Rectal smooth muscle tissue (tissue), 1 donor: ENCODE results near the gene PRELID2.

ENCODE experiments used
- H3K27ac ChIP-seq: one replicate; pipeline ENCODE4 v1.7.0; 2013; ENCODE audit warnings: low read depth, low read length, inconsistent platforms
- H3K27me3 ChIP-seq: one replicate; pipeline ENCODE4 v1.7.0; 2013; ENCODE audit warnings: low read length; ENCODE audit not compliant: control insufficient read depth, insufficient read depth
- H3K36me3 ChIP-seq: one replicate; pipeline ENCODE4 v1.7.0; 2013; ENCODE audit warnings: low read length; ENCODE audit not compliant: control insufficient read depth, insufficient read depth
- H3K4me1 ChIP-seq: one replicate; pipeline ENCODE4 v1.7.0; 2013; ENCODE audit warnings: low read length; ENCODE audit not compliant: control insufficient read depth, insufficient read depth
- H3K4me3 ChIP-seq: one replicate; pipeline ENCODE4 v1.7.0; 2013; ENCODE audit warnings: low read length
- H3K9ac ChIP-seq: one replicate; pipeline ENCODE4 v1.7.0; 2013; ENCODE audit warnings: low read length

PRELID2 gene

GRCh38 chr5:145834554-145834916, 607 bp downstream of the PRELID2 start:
- Histone ChIP-seq H3K27ac (peak overlapping the region; percentile 69), H3K4me1 (no peaks in the 10 kb centered on the region), H3K4me3 (peak overlapping the region; percentile 95), H3K9ac (peak overlapping the region; percentile 67), H3K27me3 (no peaks in the 10 kb centered on the region), H3K36me3 (no peaks in the 10 kb centered on the region)

DNA sequence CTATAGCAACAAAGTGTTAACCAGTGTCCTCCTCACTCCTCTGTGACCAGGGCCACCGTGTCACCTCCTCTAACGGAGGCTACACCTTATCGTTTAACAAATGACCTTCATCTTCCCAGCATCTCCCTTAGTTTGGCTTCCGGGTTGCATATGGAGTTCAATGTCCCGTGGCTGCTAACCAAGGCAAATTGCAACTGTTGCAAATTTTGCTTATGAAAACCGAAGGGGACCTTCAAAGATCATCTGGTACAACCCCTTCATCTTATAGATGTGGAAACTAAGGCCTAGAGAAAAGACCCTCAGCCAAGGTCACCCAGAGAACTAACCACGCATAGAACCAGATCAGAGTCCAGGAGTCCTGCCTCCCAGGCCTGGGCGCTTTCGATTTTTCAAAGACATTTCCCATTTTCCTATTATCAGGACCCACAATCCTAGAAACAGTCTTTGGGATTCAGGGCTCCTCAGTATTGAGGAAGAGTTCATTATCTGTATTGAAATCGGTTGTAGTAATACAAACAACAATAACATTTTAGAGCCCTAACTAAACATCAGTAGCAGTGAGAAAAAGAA, 1.4 kb downstream of the PRELID2 start:
- H3K4me1 ChIP-seq = no peaks in the 10 kb centered on the region
- peak overlapping the region; percentile 10 for H3K4me3 ChIP-seq
- no peaks in the 10 kb centered on the region for H3K36me3 ChIP-seq
- no peak overlapping the region for H3K9ac ChIP-seq
- H3K27me3 ChIP-seq = no peaks in the 10 kb centered on the region
- no peak overlapping the region for H3K27ac ChIP-seq

DNA sequence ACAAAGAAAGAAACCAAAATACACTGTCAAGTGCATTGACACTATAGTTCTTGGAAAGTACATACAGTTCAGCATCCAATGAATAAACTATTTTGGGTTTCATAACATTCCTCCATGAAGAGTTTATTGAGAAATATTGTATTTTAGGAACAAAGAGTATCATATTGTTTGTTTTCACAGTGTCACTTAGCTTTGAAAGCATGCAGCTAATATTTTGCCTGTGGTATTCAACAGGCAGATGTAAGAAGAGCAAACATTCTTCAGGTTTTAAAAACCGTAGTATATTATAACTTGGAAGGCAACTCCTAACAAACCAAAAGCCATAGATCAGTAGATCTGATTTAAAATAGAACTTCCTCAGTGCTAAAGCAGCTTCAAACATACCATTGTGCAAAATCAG, 4.5 kb downstream of the PRELID2 start:
- H3K4me1 ChIP-seq = no peaks in the 10 kb centered on the region
- no peaks in the 10 kb centered on the region for H3K27me3 ChIP-seq
- no peak overlapping the region for H3K4me3 ChIP-seq
- H3K36me3 ChIP-seq = no peaks in the 10 kb centered on the region
- H3K27ac ChIP-seq = no peak overlapping the region
- no peak overlapping the region for H3K9ac ChIP-seq

- H3K27ac ChIP-seq = no peak overlapping the region
- H3K9ac ChIP-seq = no peak overlapping the region
- H3K27me3 ChIP-seq = no peaks in the 10 kb centered on the region
- no peaks in the 10 kb centered on the region for H3K4me1 ChIP-seq
- no peaks in the 10 kb centered on the region for H3K36me3 ChIP-seq
- H3K4me3 ChIP-seq = no peak overlapping the region
Measured at GRCh38 chr5:145829708-145830361, 5.3 kb downstream of the PRELID2 start.

GRCh38 chr5:145826895-145827674, 8.1 kb downstream of the PRELID2 start:
- Histone ChIP-seq H3K27me3 (no peaks in the 10 kb centered on the region), H3K36me3 (no peaks in the 10 kb centered on the region), H3K9ac (no peak overlapping the region), H3K4me3 (no peak overlapping the region), H3K27ac (no peak overlapping the region), H3K4me1 (no peaks in the 10 kb centered on the region)

GRCh38 chr5:145825751-145826180, 9.4 kb downstream of the PRELID2 start:
- no peaks in the 10 kb centered on the region for H3K27me3 ChIP-seq
- H3K4me1 ChIP-seq = no peaks in the 10 kb centered on the region
- no peak overlapping the region for H3K4me3 ChIP-seq

GRCh38 chr5:145824040-145824439, 11.1 kb downstream of the PRELID2 start:
- Histone ChIP-seq H3K36me3 (no peaks in the 10 kb centered on the region), H3K9ac (no peak overlapping the region), H3K27ac (no peak overlapping the region), H3K4me1 (no peaks in the 10 kb centered on the region), H3K4me3 (no peak overlapping the region), H3K27me3 (no peaks in the 10 kb centered on the region)

More at GRCh38 chr5:145825751-145826180, 9.4 kb downstream of the PRELID2 start:
- no peak overlapping the region for H3K9ac ChIP-seq
- no peaks in the 10 kb centered on the region for H3K36me3 ChIP-seq
- H3K27ac ChIP-seq = no peak overlapping the region

DNA sequence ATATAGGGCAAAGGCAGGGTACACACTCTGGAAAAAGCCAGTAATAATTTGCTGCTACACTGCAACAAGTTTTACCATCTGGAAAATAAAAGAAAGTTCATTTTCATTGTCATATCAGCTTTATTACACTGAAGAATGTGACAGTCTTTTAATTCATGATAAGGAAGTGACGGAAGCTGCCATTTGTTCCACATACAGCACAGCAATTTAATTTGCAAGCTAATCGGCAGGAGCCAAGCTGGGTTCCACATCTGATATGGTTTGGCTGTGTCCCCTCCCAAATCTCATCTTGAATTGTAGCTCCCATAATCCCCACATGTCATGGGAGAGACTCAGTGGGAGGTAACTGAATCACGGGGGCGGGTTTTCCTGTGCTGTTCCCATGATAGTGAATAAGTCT, 16.5 kb downstream of the PRELID2 start:
- Histone ChIP-seq H3K36me3 (peaks cover 2% of the 10 kb centered on the region), H3K27ac (no peak overlapping the region), H3K4me1 (no peaks in the 10 kb centered on the region), H3K9ac (no peak overlapping the region), H3K27me3 (no peaks in the 10 kb centered on the region), H3K4me3 (no peak overlapping the region)

DNA sequence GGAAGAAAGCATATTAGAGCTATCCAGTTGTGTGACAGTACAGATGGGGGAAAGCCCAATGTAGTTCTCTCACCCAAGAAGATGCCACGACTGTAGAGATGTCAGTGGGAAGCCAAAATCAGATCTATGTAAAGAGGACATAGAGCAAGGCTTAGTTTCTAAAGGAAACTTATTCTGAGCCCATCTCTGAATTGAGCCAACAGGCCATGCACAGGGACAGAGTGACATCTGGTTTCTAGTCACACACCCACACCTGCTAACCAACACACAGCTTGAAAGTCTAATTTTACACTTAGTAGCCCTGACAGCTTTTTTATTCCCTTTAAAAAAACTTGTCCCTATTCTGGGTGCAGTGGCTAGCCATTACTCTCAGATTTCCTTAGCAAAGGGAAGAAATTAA, 22.3 kb downstream of the PRELID2 start:
- Histone ChIP-seq H3K27ac (no peak overlapping the region), H3K9ac (no peak overlapping the region), H3K27me3 (no peaks in the 10 kb centered on the region)

GRCh38 chr5:145811834-145812625, 23.1 kb downstream of the PRELID2 start:
- H3K27me3 ChIP-seq = no peaks in the 10 kb centered on the region
- H3K27ac ChIP-seq = no peak overlapping the region

More for the DNA sequence above, 22.3 kb downstream of the PRELID2 start:
- H3K36me3 ChIP-seq = peaks cover 2% of the 10 kb centered on the region
- no peak overlapping the region for H3K4me3 ChIP-seq
- no peaks in the 10 kb centered on the region for H3K4me1 ChIP-seq

GRCh38 chr5:145806923-145807322, 28.2 kb downstream of the PRELID2 start:
- Histone ChIP-seq H3K9ac (no peak overlapping the region), H3K27ac (no peak overlapping the region), H3K4me1 (no peaks in the 10 kb centered on the region), H3K4me3 (no peak overlapping the region), H3K36me3 (peaks cover 3% of the 10 kb centered on the region), H3K27me3 (no peaks in the 10 kb centered on the region)

More at GRCh38 chr5:145811834-145812625, 23.1 kb downstream of the PRELID2 start:
- Histone ChIP-seq H3K4me3 (no peak overlapping the region), H3K4me1 (no peaks in the 10 kb centered on the region), H3K9ac (no peak overlapping the region), H3K36me3 (peaks cover 2% of the 10 kb centered on the region)

GRCh38 chr5:145805819-145806218, 29.3 kb downstream of the PRELID2 start:
- Histone ChIP-seq H3K36me3 (peaks cover 3% of the 10 kb centered on the region), H3K27ac (no peak overlapping the region), H3K9ac (no peak overlapping the region), H3K4me1 (no peaks in the 10 kb centered on the region), H3K4me3 (no peak overlapping the region), H3K27me3 (no peaks in the 10 kb centered on the region)
